ENCODE data around the gene AKIRIN1.
A peak's percentile ranks its signal among the peaks of the same experiment; 100 is the strongest.
"Not testable (repeated sequence)": the region's sequence is repeated elsewhere in the genome, so short reads cannot be mapped to it uniquely, and the experiment has no call there.

DNA sequence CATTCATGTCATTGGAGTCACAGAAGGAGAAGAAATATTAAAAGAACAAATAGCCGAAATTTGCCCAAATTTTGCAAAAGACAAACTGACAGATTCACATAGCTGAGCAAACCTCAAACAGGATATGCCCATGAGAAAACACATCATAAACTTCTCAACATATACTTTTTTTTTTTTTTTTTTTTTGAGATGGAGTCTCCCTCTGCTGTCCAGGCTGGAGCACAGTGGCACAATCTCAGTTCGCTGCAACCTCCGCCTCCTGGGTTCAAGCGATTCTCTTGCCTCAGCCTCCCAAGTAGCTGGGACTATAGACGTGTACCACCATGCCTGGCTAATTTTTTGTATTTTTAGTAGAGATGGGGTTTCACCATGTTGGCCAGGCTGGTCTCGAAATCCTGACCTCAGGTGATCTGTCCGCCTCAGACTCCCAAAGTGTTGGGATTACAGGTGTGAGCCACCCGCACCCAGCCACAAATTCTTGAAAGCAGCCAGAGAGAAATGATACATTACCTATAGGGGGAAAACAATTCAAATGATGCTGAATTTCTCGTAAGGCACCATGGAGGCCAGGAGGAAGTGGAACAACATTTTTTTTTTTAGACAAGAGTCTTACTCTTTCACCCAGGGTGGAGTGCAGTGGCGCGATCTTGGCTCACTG, 60.2 kb downstream of the AKIRIN1 start:
- not testable (repeated sequence) for TF ChIP-seq EZH2phosphoT487 (IDR thresholded peaks at IDR 0.05; ENCODE audit: borderline replicate concordance); SRF (IDR thresholded peaks at IDR 0.05; ENCODE audit: low read depth); SP1 (IDR thresholded peaks at IDR 0.05; ENCODE audit: low read depth); POLR2A (IDR thresholded peaks at IDR 0.05; ENCODE audit: borderline replicate concordance, extremely low read depth, insufficient read depth, insufficient read length); POLR2AphosphoS5 (IDR thresholded peaks at IDR 0.05; ENCODE audit: low read depth, low read length); ZNF274 (IDR thresholded peaks at IDR 0.05; ENCODE audit: low read depth, low read length); JUND (IDR thresholded peaks at IDR 0.05); TCF7L2 (IDR thresholded peaks at IDR 0.05; ENCODE audit: borderline replicate concordance, extremely low read depth, insufficient read depth, insufficient read length)
- TF ChIP-seq, protein P1, sequence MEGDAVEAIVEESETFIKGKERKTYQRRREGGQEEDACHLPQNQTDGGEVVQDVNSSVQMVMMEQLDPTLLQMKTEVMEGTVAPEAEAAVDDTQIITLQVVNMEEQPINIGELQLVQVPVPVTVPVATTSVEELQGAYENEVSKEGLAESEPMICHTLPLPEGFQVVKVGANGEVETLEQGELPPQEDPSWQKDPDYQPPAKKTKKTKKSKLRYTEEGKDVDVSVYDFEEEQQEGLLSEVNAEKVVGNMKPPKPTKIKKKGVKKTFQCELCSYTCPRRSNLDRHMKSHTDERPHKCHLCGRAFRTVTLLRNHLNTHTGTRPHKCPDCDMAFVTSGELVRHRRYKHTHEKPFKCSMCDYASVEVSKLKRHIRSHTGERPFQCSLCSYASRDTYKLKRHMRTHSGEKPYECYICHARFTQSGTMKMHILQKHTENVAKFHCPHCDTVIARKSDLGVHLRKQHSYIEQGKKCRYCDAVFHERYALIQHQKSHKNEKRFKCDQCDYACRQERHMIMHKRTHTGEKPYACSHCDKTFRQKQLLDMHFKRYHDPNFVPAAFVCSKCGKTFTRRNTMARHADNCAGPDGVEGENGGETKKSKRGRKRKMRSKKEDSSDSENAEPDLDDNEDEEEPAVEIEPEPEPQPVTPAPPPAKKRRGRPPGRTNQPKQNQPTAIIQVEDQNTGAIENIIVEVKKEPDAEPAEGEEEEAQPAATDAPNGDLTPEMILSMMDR (IDR thresholded peaks at IDR 0.05 in 2 of 3, conservative IDR thresholded peaks at IDR 0.05 in 1 of 3; ENCODE audit: borderline replicate concordance in 1 of 3, insufficient read depth in 1 of 3, low read depth in 2 of 3, low read length in 2 of 3), result peak; percentile 12 to 33 (median 16); a peak in 1 of 6 replicates
- TF ChIP-seq, protein P2, sequence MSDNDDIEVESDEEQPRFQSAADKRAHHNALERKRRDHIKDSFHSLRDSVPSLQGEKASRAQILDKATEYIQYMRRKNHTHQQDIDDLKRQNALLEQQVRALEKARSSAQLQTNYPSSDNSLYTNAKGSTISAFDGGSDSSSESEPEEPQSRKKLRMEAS (IDR thresholded peaks at IDR 0.05), result not testable (repeated sequence)
